ENCODE results near the gene ZNRD2.

ZNRD2 gene

GRCh38 chr11:65524014-65524740 is 46.1 kb upstream of the ZNRD2 start:
- Histone ChIP-seq H3K9me3 (ENCODE audit: insufficient read depth, low read length) (no peaks in the 10 kb centered on the region), H3K36me3 (ENCODE audit: low read length) (no peaks in the 10 kb centered on the region), H3K79me2 (ENCODE audit: insufficient read depth, low read length) (peaks cover 5% of the 10 kb centered on the region; the same call in 1 of the 2 replicates), H4K20me1 (ENCODE audit: low read depth, low read length) (no peaks in the 10 kb centered on the region), H3K9me2 (replicated peaks; ENCODE audit: insufficient read depth, low read length) (no peaks in the 10 kb centered on the region), H3K9ac (ENCODE audit: low read length) (no peak overlapping the region), H3K27ac (ENCODE audit: low read depth, low read length) (no peak overlapping the region), H3K27me3 (ENCODE audit: low read length) (no peaks in the 10 kb centered on the region), H3F3A (ENCODE audit: insufficient read depth) (no peaks in the 10 kb centered on the region; the same call in 1 of the 2 replicates), H2AFZ (ENCODE audit: low read depth, low read length, severe bottlenecking) (no peak overlapping the region), H3K4me3 (ENCODE audit: insufficient read depth, low read length, poor library complexity, severe bottlenecking) (no peak overlapping the region), H3K4me2 (ENCODE audit: low read depth, low read length, poor library complexity, severe bottlenecking) (peak overlapping the region; percentile 36)
- TF ChIP-seq EZH2phosphoT487 (conservative IDR thresholded peaks at IDR 0.05; ENCODE audit: low read length), result no peak
- TF ChIP-seq, protein P1, sequence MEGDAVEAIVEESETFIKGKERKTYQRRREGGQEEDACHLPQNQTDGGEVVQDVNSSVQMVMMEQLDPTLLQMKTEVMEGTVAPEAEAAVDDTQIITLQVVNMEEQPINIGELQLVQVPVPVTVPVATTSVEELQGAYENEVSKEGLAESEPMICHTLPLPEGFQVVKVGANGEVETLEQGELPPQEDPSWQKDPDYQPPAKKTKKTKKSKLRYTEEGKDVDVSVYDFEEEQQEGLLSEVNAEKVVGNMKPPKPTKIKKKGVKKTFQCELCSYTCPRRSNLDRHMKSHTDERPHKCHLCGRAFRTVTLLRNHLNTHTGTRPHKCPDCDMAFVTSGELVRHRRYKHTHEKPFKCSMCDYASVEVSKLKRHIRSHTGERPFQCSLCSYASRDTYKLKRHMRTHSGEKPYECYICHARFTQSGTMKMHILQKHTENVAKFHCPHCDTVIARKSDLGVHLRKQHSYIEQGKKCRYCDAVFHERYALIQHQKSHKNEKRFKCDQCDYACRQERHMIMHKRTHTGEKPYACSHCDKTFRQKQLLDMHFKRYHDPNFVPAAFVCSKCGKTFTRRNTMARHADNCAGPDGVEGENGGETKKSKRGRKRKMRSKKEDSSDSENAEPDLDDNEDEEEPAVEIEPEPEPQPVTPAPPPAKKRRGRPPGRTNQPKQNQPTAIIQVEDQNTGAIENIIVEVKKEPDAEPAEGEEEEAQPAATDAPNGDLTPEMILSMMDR (IDR thresholded peaks at IDR 0.05; ENCODE audit: insufficient read depth, low read length, poor library complexity, severe bottlenecking), result no peak

DNA sequence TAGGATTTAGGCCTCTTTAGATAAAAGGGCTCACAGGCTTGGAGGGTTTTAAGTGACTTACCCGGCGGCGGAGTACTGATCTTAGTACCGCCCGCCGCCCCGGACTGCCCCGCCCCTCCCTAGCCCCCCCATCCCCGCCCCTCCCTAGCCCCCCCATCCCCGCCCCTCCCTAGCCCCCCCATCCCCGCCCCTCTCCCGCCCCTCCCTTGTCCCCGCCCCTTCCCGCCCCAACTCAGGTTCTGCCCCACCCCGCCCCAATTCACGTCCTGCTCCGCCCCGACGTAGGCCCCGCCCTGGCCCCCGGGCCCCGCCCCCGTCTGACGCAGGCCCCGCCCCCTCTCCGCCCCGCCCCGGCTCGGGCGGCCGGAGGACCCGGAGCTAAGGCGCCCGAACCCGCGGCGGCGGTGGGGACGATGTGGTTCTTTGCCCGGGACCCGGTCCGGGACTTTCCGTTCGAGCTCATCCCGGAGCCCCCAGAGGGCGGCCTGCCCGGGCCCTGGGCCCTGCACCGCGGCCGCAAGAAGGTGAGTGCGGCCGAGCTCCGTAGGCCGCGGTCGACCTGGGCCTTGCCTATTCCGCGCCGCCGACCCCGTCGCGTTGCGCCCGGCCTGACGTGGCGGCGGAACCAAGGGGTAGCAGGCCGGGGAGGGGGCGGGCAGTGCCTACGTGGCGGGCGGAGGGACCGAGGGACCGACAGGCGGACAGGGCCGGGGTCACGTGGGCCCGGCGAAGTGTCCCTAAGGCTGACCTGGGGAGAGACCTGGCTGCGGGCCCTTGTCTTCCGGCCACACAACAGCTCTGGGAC is 45.3 kb upstream of the ZNRD2 start, which contains the start of gene SCYL1:
TSS of gene SCYL1 (plus strand) at position 343 of the 805 bp plus-strand sequence. CDS start at position 414, 71 bp downstream.
- no peaks in the 10 kb centered on the region; the same call in 1 of the 2 replicates for H3F3A ChIP-seq (ENCODE audit: insufficient read depth)
- peak within 1 kb of the TSS; percentile 81 for H2AFZ ChIP-seq (ENCODE audit: low read depth, low read length, severe bottlenecking)
- H3K4me3 ChIP-seq (ENCODE audit: insufficient read depth, low read length, poor library complexity, severe bottlenecking), result peak within 1 kb of the TSS; percentile 96
- H3K9me3 ChIP-seq (ENCODE audit: insufficient read depth, low read length), result no peaks in the 10 kb centered on the region
- peak within 1 kb of the TSS; percentile 89 for H3K4me2 ChIP-seq (ENCODE audit: low read depth, low read length, poor library complexity, severe bottlenecking)
- peak within 1 kb of the TSS; percentile 40; the same call in 1 of the 2 replicates for H3K27ac ChIP-seq (ENCODE audit: low read depth, low read length)
- peak within 1 kb of the TSS; percentile 90 for H3K9ac ChIP-seq (ENCODE audit: low read length)
- H3K27me3 ChIP-seq (ENCODE audit: low read length), result no peaks in the 10 kb centered on the region
- no peaks in the 10 kb centered on the region for H4K20me1 ChIP-seq (ENCODE audit: low read depth, low read length)
- no peaks in the 10 kb centered on the region for H3K36me3 ChIP-seq (ENCODE audit: low read length)
- no peak for TF ChIP-seq EZH2phosphoT487 (conservative IDR thresholded peaks at IDR 0.05; ENCODE audit: low read length)
- TF ChIP-seq, protein P1 (IDR thresholded peaks at IDR 0.05; ENCODE audit: insufficient read depth, low read length, poor library complexity, severe bottlenecking), result no peak
- H3K9me2 ChIP-seq (replicated peaks; ENCODE audit: insufficient read depth, low read length), result no peaks in the 10 kb centered on the region
- peaks cover 5% of the 10 kb centered on the region; the same call in 1 of the 2 replicates for H3K79me2 ChIP-seq (ENCODE audit: insufficient read depth, low read length)

- Histone ChIP-seq H2AFZ (ENCODE audit: low read depth, low read length, severe bottlenecking) (peak overlapping the region; percentile 81), H3K79me2 (ENCODE audit: insufficient read depth, low read length) (peaks cover 5% of the 10 kb centered on the region; the same call in 1 of the 2 replicates), H3K9me3 (ENCODE audit: insufficient read depth, low read length) (no peaks in the 10 kb centered on the region), H4K20me1 (ENCODE audit: low read depth, low read length) (no peaks in the 10 kb centered on the region), H3K9me2 (replicated peaks; ENCODE audit: insufficient read depth, low read length) (no peaks in the 10 kb centered on the region), H3K27ac (ENCODE audit: low read depth, low read length) (peak overlapping the region; percentile 40; the same call in 1 of the 2 replicates), H3K9ac (ENCODE audit: low read length) (peak overlapping the region; percentile 90), H3K36me3 (ENCODE audit: low read length) (no peaks in the 10 kb centered on the region), H3K4me3 (ENCODE audit: insufficient read depth, low read length, poor library complexity, severe bottlenecking) (peak overlapping the region; percentile 96), H3F3A (ENCODE audit: insufficient read depth) (no peaks in the 10 kb centered on the region; the same call in 1 of the 2 replicates), H3K4me2 (ENCODE audit: low read depth, low read length, poor library complexity, severe bottlenecking) (peak overlapping the region; percentile 89), H3K27me3 (ENCODE audit: low read length) (no peaks in the 10 kb centered on the region)
- TF ChIP-seq, protein P1 (IDR thresholded peaks at IDR 0.05; ENCODE audit: insufficient read depth, low read length, poor library complexity, severe bottlenecking), result no peak
- no peak for TF ChIP-seq EZH2phosphoT487 (conservative IDR thresholded peaks at IDR 0.05; ENCODE audit: low read length)
Measured at GRCh38 chr11:65525546-65526480, 44.5 kb upstream of the ZNRD2 start.
